Stimulated activated CD4-positive, alpha-beta T cell treated with anti-CD3 and anti-CD28 coated beads, Interleukin-1b, Interleukin-23, amount 100 ng/mL, for 4 hours (primary cell): ENCODE data around the gene CPB2.

Experiments
- DNase-seq, 2 donors: peaks; one replicate each; pipeline ENCODE4 v3.0.0-alpha.2; 2020; ENCODE audit warnings: low read depth in 2 of 2

CPB2 gene

GRCh38 chr13:46104868-46105267 is at the start of gene CPB2:
Gene CPB2, minus strand, starts transcription at chr13:46105033. Its CDS starts 24 bp downstream, at chr13:46105009.
- no peak for DNase-seq

GRCh38 chr13:46154136-46154801 is 49.4 kb upstream of the CPB2 start:
- no peak for DNase-seq

GRCh38 chr13:46152627-46153328 is 47.9 kb upstream of the CPB2 start:
- DNase-seq = no peak

GRCh38 chr13:46150134-46150693 is 45.4 kb upstream of the CPB2 start:
- no peak for DNase-seq

- no peak for DNase-seq
Observed at GRCh38 chr13:46149272-46150133, 44.7 kb upstream of the CPB2 start.

- DNase-seq = no peak
Observed at GRCh38 chr13:46146898-46147297, 42.1 kb upstream of the CPB2 start.

- DNase-seq = no peak
Observed at GRCh38 chr13:46145950-46146349, 41.1 kb upstream of the CPB2 start.

GRCh38 chr13:46145135-46145534 is 40.3 kb upstream of the CPB2 start:
- no peak for DNase-seq

GRCh38 chr13:46143184-46143701 is 38.4 kb upstream of the CPB2 start:
- no peak for DNase-seq

GRCh38 chr13:46142776-46143175 is 37.9 kb upstream of the CPB2 start:
- DNase-seq = no peak

- no peak for DNase-seq
Observed at GRCh38 chr13:46140044-46140443, 35.2 kb upstream of the CPB2 start.

GRCh38 chr13:46137627-46138317 is 32.9 kb upstream of the CPB2 start:
- no peak for DNase-seq

- DNase-seq = no peak
Observed at GRCh38 chr13:46136688-46137087, 31.9 kb upstream of the CPB2 start.

- DNase-seq = no peak
Observed at GRCh38 chr13:46134961-46135522, 30.2 kb upstream of the CPB2 start.

- no peak for DNase-seq
Observed at GRCh38 chr13:46134494-46134893, 29.7 kb upstream of the CPB2 start.

- DNase-seq = no peak
Observed at GRCh38 chr13:46132109-46132508, 27.3 kb upstream of the CPB2 start.

GRCh38 chr13:46131705-46132104 is 26.9 kb upstream of the CPB2 start:
- no peak for DNase-seq

- DNase-seq = no peak
Observed at GRCh38 chr13:46129955-46130618, 25.3 kb upstream of the CPB2 start.

GRCh38 chr13:46129124-46129523 is 24.3 kb upstream of the CPB2 start:
- no peak for DNase-seq

- no peak for DNase-seq
Observed at GRCh38 chr13:46127358-46128023, 22.7 kb upstream of the CPB2 start.
